T1000 (cell line): ENCODE data around the gene FASTK.
"Not testable (repeated sequence)": the region's sequence is repeated elsewhere in the genome, so short reads cannot be mapped to it uniquely, and the experiment has no call there.

ENCODE experiments used
- DNase-seq: peaks from one replicate; lab custom pipeline; 2025; ENCODE audit warnings: mixed read lengths; lab: John Stamatoyannopoulos, UW

Gene FASTK

DNA sequence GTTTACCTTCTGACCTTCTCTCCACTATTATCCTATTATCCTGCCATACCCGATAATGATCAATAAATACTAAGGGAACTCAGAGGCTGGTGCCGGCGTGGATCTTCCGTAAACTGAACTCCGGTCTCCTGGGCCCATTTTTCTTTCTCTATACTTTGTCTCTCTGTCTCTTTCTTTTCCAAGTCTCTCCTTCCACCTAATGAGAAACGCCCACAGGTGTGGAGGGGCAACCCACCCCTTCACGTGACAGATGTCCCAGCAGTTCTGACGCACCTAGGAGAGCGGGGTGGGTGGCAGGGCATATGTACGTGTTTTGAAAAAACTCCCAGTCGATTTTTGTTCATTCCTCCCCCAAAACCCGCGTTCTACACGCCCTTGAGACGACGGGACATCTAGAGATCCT lies 52.9 kb downstream of the FASTK start:
- not testable (repeated sequence) for DNase-seq

DNA sequence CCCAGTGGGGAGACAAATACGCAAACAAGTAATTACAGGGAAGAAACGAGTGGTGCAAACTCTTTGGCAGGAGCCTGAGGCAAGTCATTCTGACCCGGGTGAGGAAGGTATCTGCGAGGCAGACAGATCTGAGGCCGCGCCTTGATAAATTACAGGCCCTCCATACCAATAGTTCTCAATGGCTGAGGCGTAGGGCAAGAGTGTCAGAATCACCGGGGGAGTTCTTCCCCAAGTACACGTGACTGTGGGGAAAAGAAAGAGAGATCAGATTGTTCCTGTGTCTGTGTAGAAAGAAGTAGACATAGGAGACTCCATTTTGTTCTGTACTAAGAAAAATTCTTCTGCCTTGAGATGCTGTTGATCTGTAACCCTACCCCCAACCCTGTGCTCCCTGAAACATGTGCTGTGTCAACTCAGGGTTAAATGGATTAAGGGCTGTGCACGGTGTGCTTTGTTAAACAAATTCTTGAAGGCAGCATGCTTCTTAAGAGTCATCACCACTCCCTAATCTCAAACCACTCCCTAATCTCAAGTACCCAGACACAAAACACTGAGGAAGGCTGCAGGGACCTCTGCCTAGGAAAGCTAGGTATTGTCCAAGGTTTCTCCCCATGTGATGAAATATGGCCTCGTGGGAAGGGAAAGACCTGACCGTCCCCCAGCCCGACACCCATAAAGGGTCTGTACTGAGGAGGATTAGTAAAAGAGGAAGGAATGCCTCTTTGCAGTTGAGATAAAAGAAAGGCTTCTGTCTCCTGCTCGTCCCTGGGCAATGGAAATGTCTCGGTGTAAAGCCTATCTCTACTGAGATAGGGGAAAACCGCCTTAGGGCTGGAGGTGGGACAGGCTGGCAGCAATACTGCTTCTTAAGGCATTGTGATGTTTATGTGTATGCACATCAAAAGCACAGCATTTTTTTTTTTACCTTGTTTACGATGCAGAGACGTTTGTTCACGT lies 53.6 kb downstream of the FASTK start:
- not testable (repeated sequence) for DNase-seq
